Erythroblast (primary cell): ENCODE measurements around the gene CTSZ.

Source experiments
- GATA1 ChIP-seq: IDR thresholded peaks from 2 replicates; pipeline ENCODE4 v1.6.1; 2011; ENCODE audit warnings: low read depth, mild to moderate bottlenecking, control low read depth, low read length, moderate library complexity
- POLR2A ChIP-seq: IDR thresholded peaks from 2 replicates; pipeline ENCODE4 v1.6.1; 2011; ENCODE audit warnings: mild to moderate bottlenecking, low read length

GRCh38 chr20:59013959-59014608 is 7.0 kb upstream of the CTSZ start:
- TF ChIP-seq POLR2A (no peak), GATA1 (no peak)
